Uterine smooth muscle cell (primary cell): ENCODE data around the gene CNGA1. TPM values are rescaled to one million over a fixed set of nuclear protein-coding genes. Genes with fewer than 3 reads are reported as not detected.

Experiments
- total RNA-seq: library from RNA; depleted of rRNA; stranded (reverse); fragments of >200 nt; gene quantifications from 2 replicates; pipeline ENCODE4 v1.2.3, GENCODE V29; 2014

CNGA1 gene
- not detected in 2 replicates for total RNA-seq

GRCh38 chr4:48016141-48017107 is at the start of gene CNGA1, which contains the start of gene NIPAL1:
Gene CNGA1 (minus strand): TSS chr4:48016681. CDS start chr4:47952689, 63,992 bp downstream.
Gene NIPAL1 (plus strand): TSS chr4:48016772. CDS start chr4:48016840, 68 bp downstream.

GRCh38 chr4:47914220-47914925 is 102.1 kb downstream of the CNGA1 start, which contains the start of gene NFXL1:
Gene NFXL1 (minus strand): TSS chr4:47914583. CDS start chr4:47914203, 380 bp downstream.

Other genes starting within 250 kb of the CNGA1 start
- gene CORIN, start 178.6 kb downstream of the CNGA1 start, total RNA-seq = 0.55 and 1.00 TPM in 2 replicates
- 10.4 and 11.4 TPM in 2 replicates for gene NFXL1, start 102.1 kb downstream of the CNGA1 start, total RNA-seq
- 0.25 and 1.2 TPM in 2 replicates for gene NIPAL1, start 91 bp upstream of the CNGA1 start, total RNA-seq
- not detected in 2 replicates for gene TXK, start 117.6 kb upstream of the CNGA1 start, total RNA-seq